HG02973 (cell line): Measurements from ENCODE around the gene ANKRD10.
A peak's percentile ranks its signal among the peaks of the same experiment; 100 is the strongest.
"Not testable (repeated sequence)": the region's sequence is repeated elsewhere in the genome, so short reads cannot be mapped to it uniquely, and the experiment has no call there.

Experiments
- ATAC-seq: cut with Tn5 transposase; IDR thresholded peaks from one replicate; pipeline ENCODE4 v1.9.1; 2021; ENCODE audit warnings: moderate library complexity; ENCODE audit not compliant: unreplicated experiment

ANKRD10 gene

GRCh38 chr13:110915057-110915873, at the start of gene ANKRD10:
Gene ANKRD10 (minus strand): TSS chr13:110915069. CDS start chr13:110914934, 135 bp downstream.
- peak; percentile 73 for ATAC-seq

GRCh38 chr13:110964229-110965037, 49.6 kb upstream of the ANKRD10 start:
- no peak for ATAC-seq

- ATAC-seq: no peak
These were observed 48.7 kb upstream of the ANKRD10 start for GRCh38 chr13:110963554-110963970.

GRCh38 chr13:110961959-110962358, 47.1 kb upstream of the ANKRD10 start:
- no peak for ATAC-seq

- no peak for ATAC-seq
These were observed 45.3 kb upstream of the ANKRD10 start for GRCh38 chr13:110960204-110960603.

- ATAC-seq: no peak
These were observed 43.1 kb upstream of the ANKRD10 start for GRCh38 chr13:110957931-110958330.

GRCh38 chr13:110957181-110957884, 42.5 kb upstream of the ANKRD10 start:
- ATAC-seq: no peak

GRCh38 chr13:110956216-110956615, 41.3 kb upstream of the ANKRD10 start:
- ATAC-seq: not testable (repeated sequence)

GRCh38 chr13:110955608-110956007, 40.7 kb upstream of the ANKRD10 start:
- ATAC-seq: not testable (repeated sequence)

GRCh38 chr13:110955072-110955503, 40.2 kb upstream of the ANKRD10 start:
- not testable (repeated sequence) for ATAC-seq

- ATAC-seq: not testable (repeated sequence)
These were observed 39.7 kb upstream of the ANKRD10 start for GRCh38 chr13:110954533-110954920.

GRCh38 chr13:110953833-110954532, 39.1 kb upstream of the ANKRD10 start:
- ATAC-seq: no peak

- ATAC-seq: no peak
These were observed 38.5 kb upstream of the ANKRD10 start for GRCh38 chr13:110953416-110953815.

GRCh38 chr13:110952135-110952534, 37.3 kb upstream of the ANKRD10 start:
- not testable (repeated sequence) for ATAC-seq

- no peak for ATAC-seq
These were observed 36.1 kb upstream of the ANKRD10 start for GRCh38 chr13:110950819-110951570.

GRCh38 chr13:110950356-110950755, 35.5 kb upstream of the ANKRD10 start:
- no peak for ATAC-seq

GRCh38 chr13:110949628-110950027, 34.8 kb upstream of the ANKRD10 start:
- ATAC-seq: no peak

GRCh38 chr13:110949116-110949515, 34.2 kb upstream of the ANKRD10 start:
- ATAC-seq: no peak

GRCh38 chr13:110947338-110947737, 32.5 kb upstream of the ANKRD10 start:
- not testable (repeated sequence) for ATAC-seq
